COLO668 (cell line): ENCODE measurements around the gene ROBO3.
A peak's percentile ranks its signal among the peaks of the same experiment; 100 is the strongest.

ENCODE experiments used
- DNase-seq: peaks from one replicate; lab custom pipeline; 2025; ENCODE audit not compliant: unreplicated experiment; lab: John Stamatoyannopoulos, UW

The ROBO3 gene

GRCh38 chr11:124917115-124917637 lies 51.9 kb downstream of the ROBO3 start:
- no peak for DNase-seq

- DNase-seq: no peak
Measured at GRCh38 chr11:124918950-124919349, 53.7 kb downstream of the ROBO3 start, which contains the start of gene HEPN1. Gene HEPN1, plus strand, starts transcription at chr11:124919250.

GRCh38 chr11:124919898-124920297 lies 54.7 kb downstream of the ROBO3 start:
- no peak for DNase-seq

- DNase-seq: no peak
Measured at GRCh38 chr11:124920356-124920755, 55.1 kb downstream of the ROBO3 start.

GRCh38 chr11:124920870-124921609 lies 55.8 kb downstream of the ROBO3 start:
- peak; percentile 65 for DNase-seq

GRCh38 chr11:124922831-124923230 lies 57.6 kb downstream of the ROBO3 start:
- no peak for DNase-seq

- DNase-seq: no peak
Measured at GRCh38 chr11:124923296-124923695, 58.1 kb downstream of the ROBO3 start.

GRCh38 chr11:124928942-124929665 lies 63.9 kb downstream of the ROBO3 start:
- no peak for DNase-seq

- no peak for DNase-seq
Measured at GRCh38 chr11:124930799-124931198, 65.6 kb downstream of the ROBO3 start.
